BJ (cell line): ENCODE results near the gene SLC39A6. TPM values are rescaled to one million over a fixed set of nuclear protein-coding genes. Genes with fewer than 3 reads are reported as not detected.

ENCODE experiments used
- CTCF ChIA-PET: fragments of 350-600 bp; formaldehyde crosslinking; extraction: SDS; loops from one replicate; lab custom pipeline; 2021; ENCODE audit warnings: antibody characterized with exemption, inconsistent platforms; lab: Yijun Ruan, JAX
- POLR2A ChIA-PET: fragments of 300-600 bp; sonication (Branson Sonifier 250); formaldehyde crosslinking; extraction: SDS; loops from one replicate; lab custom pipeline; 2021; ENCODE audit warnings: antibody characterized with exemption; lab: Charles Lee
- DNase-seq: peaks from one replicate; pipeline ENCODE4 v3.0.0-alpha.2; 2011; ENCODE audit warnings: low read depth
- H3K27me3 ChIP-seq: 2 replicates; pipeline ENCODE4 v1.6.0; 2011; ENCODE audit warnings: low read length; ENCODE audit not compliant: control insufficient read depth, insufficient read depth
- H3K36me3 ChIP-seq: 2 replicates; pipeline ENCODE4 v1.5.1; 2011; ENCODE audit warnings: low read length; ENCODE audit not compliant: control insufficient read depth, insufficient read depth
- H3K4me3 ChIP-seq: 2 replicates; pipeline ENCODE4 v1.5.1; 2011; ENCODE audit warnings: low read depth, mild to moderate bottlenecking, control low read depth, low read length
- polyA plus RNA-seq: library from polyadenylated mRNA; depleted of rRNA; stranded (reverse); fragments of >200 nt; gene quantifications from 2 replicates; pipeline ENCODE4 v1.2.3, GENCODE V29; 2011
- TF ChIP-seq, protein P1 (sequence below): IDR thresholded peaks from 2 replicates; pipeline ENCODE4 v1.5.1; 2011; ENCODE audit warnings: low read depth, mild to moderate bottlenecking, control low read depth, inconsistent platforms, low read length, moderate library complexity; ENCODE audit not compliant: insufficient read depth

Gene SLC39A6
- polyA plus RNA-seq, 1 experiment: 99.2 TPM

DNA sequence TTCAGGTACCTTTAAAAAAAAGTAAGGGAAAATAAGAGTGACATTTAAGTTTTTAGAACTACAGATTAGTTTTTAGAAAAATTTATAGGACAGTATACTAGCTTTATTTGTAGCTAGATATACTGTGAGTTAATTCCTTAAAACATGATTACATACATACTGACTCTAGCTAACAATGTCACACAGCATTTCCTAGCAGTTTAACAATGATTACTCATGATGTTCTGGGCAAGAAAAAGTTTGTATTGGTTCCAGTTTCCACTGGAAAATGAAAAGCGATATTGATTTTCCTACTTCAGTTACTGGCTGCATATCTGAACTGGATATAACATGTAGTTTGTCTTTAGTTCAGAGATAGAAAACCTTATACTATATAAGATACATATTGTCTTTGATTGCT, 19.4 kb downstream of the SLC39A6 start:
- CTCF ChIA-PET: interaction anchor here (1.1 kb wide), 1 partner anchor 175 kb away, joined by 3 read pairs; no protein-coding TSS in a partner anchor
- POLR2A ChIA-PET: no interaction called here
- no peak for DNase-seq
- TF ChIP-seq, protein P1, sequence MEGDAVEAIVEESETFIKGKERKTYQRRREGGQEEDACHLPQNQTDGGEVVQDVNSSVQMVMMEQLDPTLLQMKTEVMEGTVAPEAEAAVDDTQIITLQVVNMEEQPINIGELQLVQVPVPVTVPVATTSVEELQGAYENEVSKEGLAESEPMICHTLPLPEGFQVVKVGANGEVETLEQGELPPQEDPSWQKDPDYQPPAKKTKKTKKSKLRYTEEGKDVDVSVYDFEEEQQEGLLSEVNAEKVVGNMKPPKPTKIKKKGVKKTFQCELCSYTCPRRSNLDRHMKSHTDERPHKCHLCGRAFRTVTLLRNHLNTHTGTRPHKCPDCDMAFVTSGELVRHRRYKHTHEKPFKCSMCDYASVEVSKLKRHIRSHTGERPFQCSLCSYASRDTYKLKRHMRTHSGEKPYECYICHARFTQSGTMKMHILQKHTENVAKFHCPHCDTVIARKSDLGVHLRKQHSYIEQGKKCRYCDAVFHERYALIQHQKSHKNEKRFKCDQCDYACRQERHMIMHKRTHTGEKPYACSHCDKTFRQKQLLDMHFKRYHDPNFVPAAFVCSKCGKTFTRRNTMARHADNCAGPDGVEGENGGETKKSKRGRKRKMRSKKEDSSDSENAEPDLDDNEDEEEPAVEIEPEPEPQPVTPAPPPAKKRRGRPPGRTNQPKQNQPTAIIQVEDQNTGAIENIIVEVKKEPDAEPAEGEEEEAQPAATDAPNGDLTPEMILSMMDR: no peak
- no peak overlapping the region for H3K4me3 ChIP-seq
- no peaks in the 10 kb centered on the region for H3K27me3 ChIP-seq
- peaks cover 4% of the 10 kb centered on the region for H3K36me3 ChIP-seq

DNA sequence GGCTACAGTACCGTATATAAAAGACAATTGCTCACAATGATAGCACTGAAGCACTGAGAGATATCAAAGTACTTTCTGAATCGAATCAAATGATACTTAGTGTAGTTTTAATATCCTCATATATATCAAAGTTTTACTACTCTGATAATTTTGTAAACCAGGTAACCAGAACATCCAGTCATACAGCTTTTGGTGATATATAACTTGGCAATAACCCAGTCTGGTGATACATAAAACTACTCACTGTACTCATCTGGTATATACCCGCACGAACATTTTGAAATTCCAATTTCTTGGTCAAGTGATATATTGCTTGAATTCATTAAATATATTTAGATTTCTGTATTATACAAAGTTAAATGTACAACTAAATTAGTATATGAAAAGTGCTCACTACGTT, 20.5 kb downstream of the SLC39A6 start:
- peaks cover 4% of the 10 kb centered on the region for H3K36me3 ChIP-seq
- ChIA-PET CTCF (no interaction called here), POLR2A (no interaction called here)
- TF ChIP-seq, protein P1: no peak
- H3K27me3 ChIP-seq: no peaks in the 10 kb centered on the region
- H3K4me3 ChIP-seq: no peak overlapping the region
- no peak for DNase-seq

DNA sequence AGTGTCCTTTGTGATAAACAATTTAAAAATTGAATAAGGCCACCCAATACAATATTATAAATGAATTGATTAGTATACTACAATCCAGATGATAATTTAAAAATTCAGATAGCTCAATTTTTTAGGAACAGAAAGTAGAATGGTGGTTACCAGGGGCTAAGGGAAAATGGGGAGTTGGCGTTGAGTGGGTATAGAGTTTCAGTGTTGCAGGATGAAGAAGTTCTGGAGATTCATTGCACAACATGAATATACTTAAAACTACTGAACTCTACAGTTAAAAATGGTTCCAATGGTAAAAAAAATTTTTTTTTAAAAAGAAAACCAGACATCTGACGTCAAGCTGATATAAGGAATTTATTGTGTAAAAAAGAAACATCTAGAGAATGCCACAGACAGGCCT, 20.9 kb downstream of the SLC39A6 start:
- Histone ChIP-seq H3K27me3 (no peaks in the 10 kb centered on the region), H3K36me3 (peaks cover 2% of the 10 kb centered on the region), H3K4me3 (no peak overlapping the region)
- no peak for DNase-seq
- POLR2A ChIA-PET: no interaction called here
- TF ChIP-seq, protein P1: no peak
- CTCF ChIA-PET: interaction anchor here (2.2 to 2.3 kb wide), 2 partner anchors 13 to 176 kb away, joined by 6 to 9 read pairs; no protein-coding TSS in a partner anchor

DNA sequence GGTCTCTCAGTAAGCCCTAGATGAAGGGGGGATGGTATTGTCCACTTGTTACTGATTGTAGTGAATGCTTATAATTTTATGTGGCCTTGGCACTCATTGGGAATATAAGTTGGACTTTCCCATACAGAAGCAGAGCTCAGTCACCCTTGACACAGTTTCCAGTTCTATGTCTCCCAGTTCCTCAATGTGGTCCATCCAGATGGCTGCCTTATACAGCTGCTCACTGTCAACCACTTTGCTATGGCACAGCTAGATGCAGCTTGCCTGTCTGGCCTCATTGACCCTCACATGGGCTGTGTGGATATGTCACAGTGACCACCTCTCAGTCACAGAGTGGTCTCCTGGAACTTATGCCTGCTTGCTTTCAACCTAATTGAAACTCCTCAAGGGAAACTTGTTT, 21.7 kb downstream of the SLC39A6 start:
- no peak overlapping the region for H3K4me3 ChIP-seq
- TF ChIP-seq, protein P1: no peak
- POLR2A ChIA-PET: no interaction called here
- H3K27me3 ChIP-seq: no peaks in the 10 kb centered on the region
- DNase-seq: no peak
- peaks cover 1% of the 10 kb centered on the region; the same call in 1 of the 2 replicates for H3K36me3 ChIP-seq
- CTCF ChIA-PET: interaction anchor here (2.2 to 2.3 kb wide), 2 partner anchors 12 to 177 kb away, joined by 6 to 9 read pairs; no protein-coding TSS in a partner anchor

DNA sequence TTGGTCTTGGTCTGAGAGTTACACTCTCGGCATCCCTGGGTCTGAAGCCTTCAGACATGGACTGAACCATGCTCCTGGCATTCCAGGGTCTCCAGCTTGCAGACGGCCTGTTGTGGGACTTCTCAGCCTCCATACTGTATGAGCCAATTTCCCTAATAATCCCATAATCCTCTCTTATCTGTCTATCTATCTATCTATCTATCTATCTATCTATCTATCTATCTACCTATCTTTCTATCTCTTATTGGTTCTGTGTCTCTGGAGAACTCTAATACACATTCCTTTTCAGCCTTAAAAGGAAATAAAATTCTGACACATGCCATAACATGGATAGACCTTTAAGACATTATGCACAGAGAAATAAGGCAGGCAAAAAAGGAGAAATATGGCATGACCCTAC, 24.4 kb downstream of the SLC39A6 start:
- no peak overlapping the region for H3K4me3 ChIP-seq
- POLR2A ChIA-PET: no interaction called here
- CTCF ChIA-PET: interaction anchor here (1.2 kb wide), 1 partner anchor 18 kb away, joined by 3 read pairs; no protein-coding TSS in a partner anchor
- no peaks in the 10 kb centered on the region for H3K27me3 ChIP-seq
- TF ChIP-seq, protein P1: no peak
- DNase-seq: no peak
- H3K36me3 ChIP-seq: no peaks in the 10 kb centered on the region
